Activated T-cell treated with anti-CD3 and anti-CD28 coated beads, Interleukin-2, amount 50 U/mL, for 24 hours (primary cell): ENCODE results near the gene DYSF.

Experiments
- DNase-seq: peaks from one replicate; pipeline ENCODE4 v3.0.0-alpha.2; 2020
- H3K27ac Mint-ChIP-seq: 2 replicates; pipeline ENCODE4 v1.8.0; 2020; ENCODE audit warnings: mild to moderate bottlenecking, mixed read lengths
- H3K27me3 Mint-ChIP-seq: 2 replicates; pipeline ENCODE4 v1.8.0; 2020; ENCODE audit warnings: mixed read lengths
- H3K36me3 Mint-ChIP-seq: 2 replicates; pipeline ENCODE4 v1.8.0; 2020; ENCODE audit warnings: low read depth, mixed read lengths
- H3K4me1 Mint-ChIP-seq: 2 replicates; pipeline ENCODE4 v1.8.0; 2020; ENCODE audit warnings: low read depth, mixed read lengths
- H3K4me3 Mint-ChIP-seq: 2 replicates; pipeline ENCODE4 v1.8.0; 2020; ENCODE audit warnings: mild to moderate bottlenecking, moderate library complexity, mixed read lengths
- H3K9me3 Mint-ChIP-seq: 2 replicates; pipeline ENCODE4 v1.8.0; 2020; ENCODE audit warnings: mixed read lengths

The DYSF gene

GRCh38 chr2:71578767-71579342, 125.5 kb downstream of the DYSF start:
- no peaks in the 10 kb centered on the region for H3K36me3 Mint-ChIP-seq
- no peaks in the 10 kb centered on the region for H3K9me3 Mint-ChIP-seq
- H3K4me1 Mint-ChIP-seq: no peaks in the 10 kb centered on the region
- DNase-seq: no peak
- no peak overlapping the region for H3K4me3 Mint-ChIP-seq
- H3K27ac Mint-ChIP-seq: no peak overlapping the region
- no peaks in the 10 kb centered on the region for H3K27me3 Mint-ChIP-seq

DNA sequence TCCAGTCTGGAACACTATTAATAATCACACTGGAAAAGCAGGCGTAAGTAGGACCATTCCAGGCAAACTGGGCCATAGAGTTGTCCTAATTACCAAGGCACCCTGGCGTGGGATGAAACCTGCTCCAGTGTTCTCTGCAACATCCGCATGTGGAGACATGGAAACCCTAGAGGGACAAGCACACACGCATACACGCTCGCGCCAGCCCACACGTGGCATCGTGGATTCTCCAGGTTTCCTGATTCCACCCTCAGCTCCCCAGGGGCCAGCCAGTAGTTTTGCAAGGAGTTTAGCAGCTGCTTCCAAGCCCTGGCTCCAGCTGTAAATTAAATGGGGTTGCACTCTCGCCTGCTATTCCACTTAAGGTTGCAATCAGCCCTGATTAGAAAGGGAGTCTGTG, 127.7 kb downstream of the DYSF start:
- H3K4me1 Mint-ChIP-seq: no peaks in the 10 kb centered on the region
- H3K4me3 Mint-ChIP-seq: no peak overlapping the region
- no peak for DNase-seq
- no peaks in the 10 kb centered on the region for H3K9me3 Mint-ChIP-seq
- H3K27ac Mint-ChIP-seq: no peak overlapping the region
- H3K36me3 Mint-ChIP-seq: no peaks in the 10 kb centered on the region
- H3K27me3 Mint-ChIP-seq: no peaks in the 10 kb centered on the region

- no peaks in the 10 kb centered on the region for H3K36me3 Mint-ChIP-seq
- no peak overlapping the region for H3K4me3 Mint-ChIP-seq
- H3K27ac Mint-ChIP-seq: no peak overlapping the region
- H3K9me3 Mint-ChIP-seq: no peaks in the 10 kb centered on the region
- no peaks in the 10 kb centered on the region for H3K27me3 Mint-ChIP-seq
- H3K4me1 Mint-ChIP-seq: no peaks in the 10 kb centered on the region
- DNase-seq: no peak
These were observed 130.5 kb downstream of the DYSF start for GRCh38 chr2:71583876-71584275.

GRCh38 chr2:71586471-71586870, 133.1 kb downstream of the DYSF start:
- Mint-ChIP-seq H3K27me3 (no peaks in the 10 kb centered on the region), H3K4me3 (no peak overlapping the region), H3K9me3 (no peaks in the 10 kb centered on the region), H3K27ac (no peak overlapping the region), H3K36me3 (no peaks in the 10 kb centered on the region), H3K4me1 (no peaks in the 10 kb centered on the region)
- DNase-seq: no peak

DNA sequence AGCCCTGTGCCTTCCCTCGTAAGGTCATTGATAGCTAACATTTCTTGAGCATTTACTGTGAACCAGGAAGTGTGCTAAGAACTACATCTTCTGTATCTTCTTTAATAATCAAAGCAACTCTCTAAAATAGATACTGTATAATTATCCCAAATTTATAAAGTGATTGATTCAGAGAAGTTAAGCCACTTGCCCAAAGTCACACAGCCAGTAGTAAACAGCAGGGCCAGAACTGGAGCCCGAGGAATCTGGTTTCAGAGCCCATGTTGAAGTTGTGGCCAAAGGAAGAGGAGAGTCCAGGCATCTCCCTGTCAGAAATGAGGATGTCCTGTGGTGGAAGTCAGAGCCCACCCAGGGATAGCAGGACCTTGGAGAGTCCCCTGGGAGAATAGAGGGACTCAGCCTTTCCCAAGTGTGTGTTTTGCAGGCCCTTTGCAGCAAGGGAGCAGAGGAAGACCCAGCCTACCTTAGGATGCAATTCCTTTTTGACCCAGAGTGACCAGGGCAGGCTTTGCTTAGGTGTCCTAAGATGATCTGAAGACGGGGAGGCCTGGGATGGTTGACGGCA, 134.2 kb downstream of the DYSF start:
- Mint-ChIP-seq H3K27me3 (no peaks in the 10 kb centered on the region), H3K4me1 (no peaks in the 10 kb centered on the region), H3K27ac (no peak overlapping the region), H3K36me3 (no peaks in the 10 kb centered on the region), H3K4me3 (no peak overlapping the region), H3K9me3 (no peaks in the 10 kb centered on the region)
- DNase-seq: no peak

- no peak overlapping the region for H3K27ac Mint-ChIP-seq
- no peaks in the 10 kb centered on the region for H3K9me3 Mint-ChIP-seq
- no peaks in the 10 kb centered on the region for H3K36me3 Mint-ChIP-seq
- H3K4me3 Mint-ChIP-seq: no peak overlapping the region
- H3K27me3 Mint-ChIP-seq: no peaks in the 10 kb centered on the region
- no peaks in the 10 kb centered on the region for H3K4me1 Mint-ChIP-seq
- no peak for DNase-seq
These were observed 135.3 kb downstream of the DYSF start for GRCh38 chr2:71588497-71589170.

DNA sequence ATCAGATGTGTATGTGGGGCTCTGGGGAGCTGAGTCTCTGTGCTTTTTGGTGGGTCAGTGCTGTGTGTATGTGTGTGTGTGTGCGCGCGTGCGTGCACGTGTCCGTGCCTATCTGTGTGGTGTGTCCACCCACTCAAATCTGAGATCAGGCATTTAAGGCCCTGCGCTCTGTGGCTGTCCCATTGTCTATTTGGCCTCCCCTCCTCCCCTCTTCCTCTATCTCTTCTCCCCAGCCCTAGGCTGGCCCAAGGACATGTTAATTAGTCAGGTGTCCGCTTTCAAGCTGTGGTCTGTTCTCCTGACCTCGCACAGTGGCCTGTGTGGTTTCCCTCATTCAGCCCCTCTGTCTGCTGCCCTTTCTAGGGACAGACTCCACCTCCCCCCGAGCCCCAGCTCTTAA, 136.4 kb downstream of the DYSF start:
- H3K4me1 Mint-ChIP-seq: no peaks in the 10 kb centered on the region
- no peak overlapping the region for H3K27ac Mint-ChIP-seq
- no peaks in the 10 kb centered on the region for H3K36me3 Mint-ChIP-seq
- DNase-seq: no peak
- no peak overlapping the region for H3K4me3 Mint-ChIP-seq
- H3K9me3 Mint-ChIP-seq: no peaks in the 10 kb centered on the region
- H3K27me3 Mint-ChIP-seq: no peaks in the 10 kb centered on the region

DNA sequence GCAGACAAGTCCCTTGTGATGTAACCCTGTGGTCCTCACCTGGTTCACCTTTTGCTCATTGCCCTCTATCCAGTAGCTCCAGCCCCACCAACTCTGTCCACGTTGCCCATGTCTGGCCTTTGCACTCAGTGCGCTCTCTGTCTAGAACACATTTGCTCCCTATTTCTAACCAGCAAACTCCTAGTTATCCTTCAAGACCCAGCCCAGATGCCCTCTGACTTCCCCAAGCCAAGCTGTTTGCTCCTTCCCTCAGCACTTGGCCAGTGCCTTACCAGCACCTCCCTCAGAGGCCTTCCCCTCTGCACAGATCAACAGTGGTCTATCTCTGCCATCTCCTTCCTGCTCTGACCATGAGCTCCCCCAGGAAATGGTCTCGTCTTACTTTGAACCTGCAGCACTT, 137.7 kb downstream of the DYSF start:
- H3K9me3 Mint-ChIP-seq: no peaks in the 10 kb centered on the region
- H3K4me3 Mint-ChIP-seq: no peak overlapping the region
- H3K36me3 Mint-ChIP-seq: no peaks in the 10 kb centered on the region
- no peak for DNase-seq
- H3K4me1 Mint-ChIP-seq: no peaks in the 10 kb centered on the region
- H3K27ac Mint-ChIP-seq: no peak overlapping the region
- no peaks in the 10 kb centered on the region for H3K27me3 Mint-ChIP-seq

GRCh38 chr2:71592181-71592711, 138.9 kb downstream of the DYSF start:
- Mint-ChIP-seq H3K27me3 (no peaks in the 10 kb centered on the region), H3K4me3 (no peak overlapping the region), H3K9me3 (no peaks in the 10 kb centered on the region), H3K27ac (no peak overlapping the region), H3K4me1 (no peaks in the 10 kb centered on the region), H3K36me3 (no peaks in the 10 kb centered on the region)
- no peak for DNase-seq

GRCh38 chr2:71595569-71595968, 142.2 kb downstream of the DYSF start:
- no peak for DNase-seq
- no peaks in the 10 kb centered on the region for H3K4me1 Mint-ChIP-seq

GRCh38 chr2:71596011-71596410, 142.7 kb downstream of the DYSF start:
- DNase-seq: no peak
- no peak overlapping the region for H3K4me3 Mint-ChIP-seq
- no peak overlapping the region for H3K27ac Mint-ChIP-seq
- H3K36me3 Mint-ChIP-seq: no peaks in the 10 kb centered on the region
- H3K4me1 Mint-ChIP-seq: no peaks in the 10 kb centered on the region
- peaks cover 7% of the 10 kb centered on the region for H3K27me3 Mint-ChIP-seq
- H3K9me3 Mint-ChIP-seq: no peaks in the 10 kb centered on the region

More at GRCh38 chr2:71595569-71595968, 142.2 kb downstream of the DYSF start:
- H3K27me3 Mint-ChIP-seq: peaks cover 7% of the 10 kb centered on the region
- H3K4me3 Mint-ChIP-seq: no peak overlapping the region
- H3K36me3 Mint-ChIP-seq: no peaks in the 10 kb centered on the region
- no peak overlapping the region for H3K27ac Mint-ChIP-seq
- H3K9me3 Mint-ChIP-seq: no peaks in the 10 kb centered on the region

DNA sequence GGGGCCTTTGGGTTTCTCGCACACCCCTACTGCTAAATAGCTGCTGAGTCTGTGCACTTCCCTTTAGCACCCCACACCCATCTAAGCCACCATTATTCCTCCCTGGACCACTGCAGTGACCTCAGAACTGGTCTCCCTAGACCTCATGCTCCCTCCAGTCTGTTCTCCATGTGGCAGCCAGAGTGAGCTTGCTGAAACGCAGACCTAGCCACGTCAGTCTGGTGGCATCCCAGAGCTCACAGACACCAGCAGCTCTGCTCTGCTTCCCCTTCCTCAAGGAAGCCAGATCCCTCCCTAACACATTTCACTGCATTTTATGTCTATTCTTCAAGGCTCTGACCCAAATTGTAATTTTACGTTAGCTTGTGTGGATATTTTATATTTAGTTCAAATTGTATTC, 144.4 kb downstream of the DYSF start:
- no peak overlapping the region for H3K4me3 Mint-ChIP-seq
- H3K36me3 Mint-ChIP-seq: no peaks in the 10 kb centered on the region
- peaks cover 7% of the 10 kb centered on the region for H3K27me3 Mint-ChIP-seq
- H3K4me1 Mint-ChIP-seq: no peaks in the 10 kb centered on the region
- no peaks in the 10 kb centered on the region for H3K9me3 Mint-ChIP-seq
- no peak overlapping the region for H3K27ac Mint-ChIP-seq
- no peak for DNase-seq

- Mint-ChIP-seq H3K4me1 (no peaks in the 10 kb centered on the region), H3K9me3 (no peaks in the 10 kb centered on the region)
These were observed 145.2 kb downstream of the DYSF start for GRCh38 chr2:71598526-71598925.

DNA sequence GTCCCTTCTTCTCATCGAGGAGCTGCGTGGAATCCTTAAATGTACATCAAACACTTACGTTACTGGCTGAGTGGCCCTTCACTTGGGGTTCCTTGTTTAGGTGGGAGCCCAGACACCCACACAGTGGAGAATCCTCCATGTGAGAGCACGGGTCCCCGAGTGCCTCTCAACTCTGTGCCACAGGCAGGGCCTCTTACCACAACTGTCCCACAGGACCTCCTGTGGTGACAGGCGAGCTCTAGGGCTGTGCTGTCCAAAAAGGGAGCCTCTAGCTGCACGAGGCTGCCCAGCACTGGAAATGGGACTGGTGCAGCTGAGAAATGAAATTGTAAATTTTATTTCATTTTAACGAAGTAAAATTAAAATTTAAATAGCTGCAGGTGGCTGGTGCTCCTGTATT, 145.7 kb downstream of the DYSF start:
- DNase-seq: no peak
- Mint-ChIP-seq H3K27me3 (peaks cover 11% of the 10 kb centered on the region), H3K4me3 (no peak overlapping the region), H3K4me1 (no peaks in the 10 kb centered on the region), H3K36me3 (no peaks in the 10 kb centered on the region), H3K27ac (no peak overlapping the region), H3K9me3 (no peaks in the 10 kb centered on the region)

More at GRCh38 chr2:71598526-71598925, 145.2 kb downstream of the DYSF start:
- Mint-ChIP-seq H3K27me3 (peaks cover 11% of the 10 kb centered on the region), H3K27ac (no peak overlapping the region), H3K36me3 (no peaks in the 10 kb centered on the region), H3K4me3 (no peak overlapping the region)
- no peak for DNase-seq

- Mint-ChIP-seq H3K4me3 (no peak overlapping the region), H3K36me3 (no peaks in the 10 kb centered on the region), H3K27ac (no peak overlapping the region), H3K9me3 (no peaks in the 10 kb centered on the region), H3K4me1 (peaks cover 3% of the 10 kb centered on the region), H3K27me3 (peaks cover 16% of the 10 kb centered on the region)
- no peak for DNase-seq
These were observed 146.4 kb downstream of the DYSF start for GRCh38 chr2:71599646-71600236.
